ENCODE data around the gene TINAGL1.

Gene TINAGL1

GRCh38 chr1:31602081-31602480 lies 25.8 kb downstream of the TINAGL1 start:
- H3K4me3 ChIP-seq (ENCODE audit: low read length) = no peak overlapping the region
- peaks cover 10% of the 10 kb centered on the region for H3K36me3 ChIP-seq (replicated peaks; ENCODE audit: low read depth, low read length)
- H3K27ac ChIP-seq (ENCODE audit: low read length) = no peak overlapping the region
- H3K4me2 ChIP-seq (ENCODE audit: low read length) = no peak overlapping the region
- no peak overlapping the region for H3K9ac ChIP-seq (ENCODE audit: low read length)
- no peaks in the 10 kb centered on the region for H4K20me1 ChIP-seq (ENCODE audit: insufficient read depth, low read length)
- H2AFZ ChIP-seq (ENCODE audit: low read depth, low read length) = no peak overlapping the region
- no peaks in the 10 kb centered on the region for H3K79me2 ChIP-seq (ENCODE audit: low read length)
- H3K27me3 ChIP-seq (ENCODE audit: low read depth, low read length) = no peaks in the 10 kb centered on the region
- TF ChIP-seq, protein P1, sequence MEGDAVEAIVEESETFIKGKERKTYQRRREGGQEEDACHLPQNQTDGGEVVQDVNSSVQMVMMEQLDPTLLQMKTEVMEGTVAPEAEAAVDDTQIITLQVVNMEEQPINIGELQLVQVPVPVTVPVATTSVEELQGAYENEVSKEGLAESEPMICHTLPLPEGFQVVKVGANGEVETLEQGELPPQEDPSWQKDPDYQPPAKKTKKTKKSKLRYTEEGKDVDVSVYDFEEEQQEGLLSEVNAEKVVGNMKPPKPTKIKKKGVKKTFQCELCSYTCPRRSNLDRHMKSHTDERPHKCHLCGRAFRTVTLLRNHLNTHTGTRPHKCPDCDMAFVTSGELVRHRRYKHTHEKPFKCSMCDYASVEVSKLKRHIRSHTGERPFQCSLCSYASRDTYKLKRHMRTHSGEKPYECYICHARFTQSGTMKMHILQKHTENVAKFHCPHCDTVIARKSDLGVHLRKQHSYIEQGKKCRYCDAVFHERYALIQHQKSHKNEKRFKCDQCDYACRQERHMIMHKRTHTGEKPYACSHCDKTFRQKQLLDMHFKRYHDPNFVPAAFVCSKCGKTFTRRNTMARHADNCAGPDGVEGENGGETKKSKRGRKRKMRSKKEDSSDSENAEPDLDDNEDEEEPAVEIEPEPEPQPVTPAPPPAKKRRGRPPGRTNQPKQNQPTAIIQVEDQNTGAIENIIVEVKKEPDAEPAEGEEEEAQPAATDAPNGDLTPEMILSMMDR (IDR thresholded peaks at IDR 0.05; ENCODE audit: low read depth, low read length) = no peak
- TF ChIP-seq EZH2phosphoT487 (IDR thresholded peaks at IDR 0.05; ENCODE audit: low read depth) = no peak
- H3K4me1 ChIP-seq (ENCODE audit: low read length) = peaks cover 20% of the 10 kb centered on the region
- H3K9me3 ChIP-seq (ENCODE audit: insufficient read depth, low read length) = peaks cover 6% of the 10 kb centered on the region; the same call in 1 of the 2 replicates

DNA sequence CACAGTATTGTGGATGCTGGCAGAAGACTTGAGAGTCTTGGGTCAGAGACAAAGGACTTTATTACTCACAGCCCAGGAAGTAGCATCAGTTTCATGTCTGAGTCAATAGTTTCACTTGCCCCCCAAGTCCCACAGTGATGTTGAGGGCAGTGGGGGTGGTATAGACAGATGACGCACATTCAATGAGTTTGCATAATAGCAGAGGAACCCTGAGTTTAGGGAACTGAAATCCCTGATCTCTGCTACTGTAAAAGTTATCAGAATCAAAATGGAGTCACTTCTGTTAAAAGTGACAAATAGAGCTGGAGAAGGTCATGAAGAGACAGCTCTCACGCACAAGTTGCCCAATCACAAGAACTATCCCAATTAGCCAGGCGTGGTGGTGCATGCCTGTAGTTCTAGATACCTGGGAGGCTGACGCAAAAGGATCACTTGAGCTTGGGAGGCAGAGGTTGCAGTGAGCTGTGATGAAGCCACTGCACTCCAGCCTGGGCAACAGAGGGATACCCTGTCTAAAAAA lies 29.7 kb downstream of the TINAGL1 start:
- H3K9ac ChIP-seq (ENCODE audit: low read length) = no peak overlapping the region
- H3K4me3 ChIP-seq (ENCODE audit: low read length) = no peak overlapping the region
- no peaks in the 10 kb centered on the region for H3K27me3 ChIP-seq (ENCODE audit: low read depth, low read length)
- H4K20me1 ChIP-seq (ENCODE audit: insufficient read depth, low read length) = no peaks in the 10 kb centered on the region
- peak overlapping the region; percentile 74 for H3K27ac ChIP-seq (ENCODE audit: low read length)
- H3K9me3 ChIP-seq (ENCODE audit: insufficient read depth, low read length) = peaks cover 6% of the 10 kb centered on the region; the same call in 1 of the 2 replicates
- TF ChIP-seq EZH2phosphoT487 (IDR thresholded peaks at IDR 0.05; ENCODE audit: low read depth) = no peak
- peaks cover 10% of the 10 kb centered on the region for H3K36me3 ChIP-seq (replicated peaks; ENCODE audit: low read depth, low read length)
- peak overlapping the region; percentile 43 for H3K4me2 ChIP-seq (ENCODE audit: low read length)
- no peaks in the 10 kb centered on the region for H3K79me2 ChIP-seq (ENCODE audit: low read length)
- H2AFZ ChIP-seq (ENCODE audit: low read depth, low read length) = 0 out of 2 replicates have a peak overlapping the region, but pooled peaks have one; percentile 26
- H3K4me1 ChIP-seq (ENCODE audit: low read length) = peaks cover 17% of the 10 kb centered on the region

GRCh38 chr1:31607360-31607759 lies 31.0 kb downstream of the TINAGL1 start:
- Histone ChIP-seq H4K20me1 (ENCODE audit: insufficient read depth, low read length) (no peaks in the 10 kb centered on the region), H3K4me3 (ENCODE audit: low read length) (no peak overlapping the region), H3K36me3 (replicated peaks; ENCODE audit: low read depth, low read length) (peaks cover 10% of the 10 kb centered on the region), H3K4me2 (ENCODE audit: low read length) (no peak overlapping the region), H3K9me3 (ENCODE audit: insufficient read depth, low read length) (peaks cover 6% of the 10 kb centered on the region; the same call in 1 of the 2 replicates), H3K27ac (ENCODE audit: low read length) (no peak overlapping the region), H3K9ac (ENCODE audit: low read length) (no peak overlapping the region), H3K4me1 (ENCODE audit: low read length) (peaks cover 17% of the 10 kb centered on the region), H2AFZ (ENCODE audit: low read depth, low read length) (no peak overlapping the region), H3K79me2 (ENCODE audit: low read length) (no peaks in the 10 kb centered on the region), H3K27me3 (ENCODE audit: low read depth, low read length) (no peaks in the 10 kb centered on the region)
- TF ChIP-seq EZH2phosphoT487 (IDR thresholded peaks at IDR 0.05; ENCODE audit: low read depth) = no peak
- TF ChIP-seq, protein P1 (IDR thresholded peaks at IDR 0.05; ENCODE audit: low read depth, low read length) = no peak

DNA sequence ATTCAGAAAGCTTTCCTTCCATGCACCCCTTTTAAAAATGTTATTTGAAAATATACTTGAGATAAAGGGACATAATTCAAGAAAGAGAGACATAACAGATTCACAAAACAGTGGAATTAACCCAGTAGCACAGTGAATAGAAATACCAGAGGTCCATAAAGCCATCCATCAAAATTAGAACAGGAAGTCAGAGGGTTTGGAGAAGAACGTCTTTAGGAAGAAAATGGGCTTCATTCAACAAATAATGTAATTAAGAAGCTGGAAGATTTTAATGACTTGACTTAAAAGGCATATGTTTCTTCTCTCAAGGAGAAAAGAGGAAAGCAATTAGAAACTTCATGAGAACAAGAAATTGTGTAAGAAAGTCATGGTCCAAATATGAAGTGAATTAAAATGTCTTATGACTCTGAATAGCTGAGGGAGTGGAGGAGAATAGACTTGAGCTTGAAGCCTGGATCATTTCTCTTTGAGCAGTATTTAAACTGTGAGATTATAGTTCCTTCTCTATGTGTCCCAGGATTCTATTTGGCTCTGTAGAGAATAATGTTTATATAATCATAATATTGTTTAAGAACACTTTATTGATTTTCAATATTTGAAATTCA lies 33.3 kb downstream of the TINAGL1 start:
- Histone ChIP-seq H3K9me3 (ENCODE audit: insufficient read depth, low read length) (peaks cover 3% of the 10 kb centered on the region; the same call in 1 of the 2 replicates), H3K36me3 (replicated peaks; ENCODE audit: low read depth, low read length) (peaks cover 7% of the 10 kb centered on the region), H3K79me2 (ENCODE audit: low read length) (no peaks in the 10 kb centered on the region), H2AFZ (ENCODE audit: low read depth, low read length) (no peak overlapping the region), H3K27ac (ENCODE audit: low read length) (no peak overlapping the region), H3K9ac (ENCODE audit: low read length) (no peak overlapping the region), H3K4me1 (ENCODE audit: low read length) (peaks cover 17% of the 10 kb centered on the region), H3K4me2 (ENCODE audit: low read length) (no peak overlapping the region), H3K27me3 (ENCODE audit: low read depth, low read length) (no peaks in the 10 kb centered on the region), H4K20me1 (ENCODE audit: insufficient read depth, low read length) (no peaks in the 10 kb centered on the region), H3K4me3 (ENCODE audit: low read length) (no peak overlapping the region)
- TF ChIP-seq, protein P1 (IDR thresholded peaks at IDR 0.05; ENCODE audit: low read depth, low read length) = no peak
- no peak for TF ChIP-seq EZH2phosphoT487 (IDR thresholded peaks at IDR 0.05; ENCODE audit: low read depth)
